ENCODE results near the gene DCN. TPM values are rescaled to one million over a fixed set of nuclear protein-coding genes. Genes with fewer than 3 reads are reported as not detected.

Gene DCN
- total RNA-seq, 2 donors from 2014 or later, result not detected

DNA sequence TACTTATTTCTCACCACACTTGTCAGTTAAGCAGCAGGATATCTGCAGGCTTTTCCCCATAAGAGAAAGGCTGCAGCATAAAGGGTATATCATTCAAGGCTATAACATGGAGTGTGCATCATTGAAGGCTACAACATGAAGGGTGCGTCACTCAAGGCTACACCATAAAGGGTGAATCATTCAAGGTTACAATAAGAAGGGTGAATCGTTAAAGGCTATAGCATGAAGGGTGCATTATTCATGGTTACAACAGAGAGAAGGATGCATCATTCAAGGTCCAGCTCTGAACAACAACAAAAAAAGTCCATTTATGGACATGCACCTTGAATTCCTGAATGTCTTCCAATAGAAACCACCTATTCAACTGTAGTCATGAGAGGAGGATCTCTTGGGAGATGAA lies 38.6 kb downstream of the DCN start:
- Mint-ChIP-seq H3K4me3 (no peak overlapping the region), H3K27ac (no peak overlapping the region), H3K36me3 (ENCODE audit: low read depth) (no peaks in the 10 kb centered on the region), H3K4me1 (no peaks in the 10 kb centered on the region), H3K27me3 (peaks cover 6% of the 10 kb centered on the region)
- ATAC-seq (no peak), DNase-seq (no peak)
- H3K9me3 ChIP-seq (ENCODE audit: control insufficient read depth, low read length, poor library complexity, severe bottlenecking), result no peaks in the 10 kb centered on the region

DNA sequence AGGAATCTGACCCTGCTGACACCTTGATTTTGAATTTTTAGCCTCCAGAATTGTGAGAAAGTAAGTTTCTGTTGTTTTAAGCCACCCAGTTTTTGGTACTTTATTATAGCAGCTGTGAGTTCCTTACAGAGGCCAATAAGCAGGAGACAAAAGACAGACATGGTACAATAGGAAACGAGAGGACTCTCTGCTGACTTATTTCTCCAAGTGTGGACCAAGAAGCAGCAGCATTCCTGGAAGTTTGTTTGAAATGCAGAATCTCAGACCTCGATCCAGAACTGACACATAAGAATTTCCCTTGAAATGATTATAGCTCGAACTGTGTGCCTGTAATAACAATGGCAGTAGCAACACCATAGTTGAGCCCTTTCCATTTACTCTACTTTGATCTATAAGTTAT lies 39.4 kb downstream of the DCN start:
- Mint-ChIP-seq H3K4me3 (no peak overlapping the region), H3K27ac (no peak overlapping the region), H3K36me3 (ENCODE audit: low read depth) (no peaks in the 10 kb centered on the region), H3K4me1 (no peaks in the 10 kb centered on the region), H3K27me3 (peaks cover 6% of the 10 kb centered on the region)
- no peaks in the 10 kb centered on the region for H3K9me3 ChIP-seq (ENCODE audit: control insufficient read depth, low read length, poor library complexity, severe bottlenecking)
- DNase-seq (no peak), ATAC-seq (no peak)

DNA sequence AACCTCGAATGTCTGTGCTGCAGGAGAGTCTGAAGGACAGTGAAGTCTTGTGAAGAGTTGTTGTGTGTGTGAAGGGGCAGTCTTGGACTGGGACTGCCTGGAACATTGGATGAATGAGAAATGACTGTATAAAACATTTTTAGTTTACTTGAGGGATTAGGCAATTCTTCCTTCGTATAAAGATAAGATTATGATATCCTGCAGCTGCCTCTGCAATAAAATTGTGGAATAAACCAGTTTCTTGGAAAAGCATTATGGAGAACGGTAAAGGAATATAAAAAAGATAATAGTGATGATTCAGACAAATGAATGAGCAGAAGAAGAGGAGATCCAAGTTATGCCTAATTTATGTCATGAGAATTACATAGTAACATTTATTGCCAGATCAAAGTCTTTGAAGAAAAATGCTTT lies 40.4 kb downstream of the DCN start:
- Mint-ChIP-seq H3K27ac (no peak overlapping the region), H3K27me3 (peaks cover 6% of the 10 kb centered on the region), H3K36me3 (ENCODE audit: low read depth) (no peaks in the 10 kb centered on the region), H3K4me3 (no peak overlapping the region), H3K4me1 (no peaks in the 10 kb centered on the region)
- no peak for ATAC-seq
- no peak for DNase-seq
- no peaks in the 10 kb centered on the region for H3K9me3 ChIP-seq (ENCODE audit: control insufficient read depth, low read length, poor library complexity, severe bottlenecking)

DNA sequence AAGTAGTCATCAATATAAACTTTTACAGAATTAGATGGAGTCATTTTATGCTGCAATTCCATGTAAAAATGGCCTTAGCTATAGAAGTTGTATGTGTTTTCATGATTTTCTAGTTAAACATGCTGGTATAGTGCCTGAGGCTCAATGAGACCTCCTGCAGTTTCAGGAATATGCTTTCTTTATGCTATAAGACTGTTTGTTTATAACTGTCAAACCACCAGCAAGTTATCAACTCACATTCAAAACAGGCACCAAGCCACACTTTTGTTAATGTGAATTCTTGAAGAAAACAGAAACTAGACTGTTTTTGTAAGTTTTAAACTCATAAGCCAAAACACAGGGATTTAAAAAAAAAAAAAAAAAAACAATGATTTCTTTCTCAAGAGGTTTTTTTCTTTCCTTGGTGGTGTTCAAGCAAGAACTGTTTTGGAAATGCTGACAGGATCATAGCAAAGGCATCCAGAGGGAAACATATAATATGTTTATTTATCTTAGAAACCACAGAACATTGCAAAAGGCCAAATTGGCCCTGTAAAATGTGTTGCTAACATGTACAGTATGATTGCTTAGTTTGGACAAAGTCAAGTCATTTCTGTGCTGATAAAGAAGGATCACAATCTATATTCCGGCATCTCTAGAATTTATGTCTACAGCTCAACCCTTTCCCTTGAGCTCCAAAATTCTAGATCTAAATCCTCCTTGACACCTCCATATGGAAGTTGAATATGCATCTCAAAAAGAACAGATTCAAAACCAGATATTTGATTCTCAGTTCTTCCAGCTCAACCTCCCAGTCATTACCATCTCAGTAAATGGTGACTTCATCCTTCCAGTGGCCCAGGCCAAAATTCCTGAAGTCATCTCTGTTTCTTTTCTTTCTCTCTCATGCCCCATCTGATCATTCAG lies 42.3 kb downstream of the DCN start:
- H3K27ac Mint-ChIP-seq, result no peak overlapping the region
- peaks cover 6% of the 10 kb centered on the region for H3K27me3 Mint-ChIP-seq
- no peak overlapping the region for H3K4me3 Mint-ChIP-seq
- H3K9me3 ChIP-seq (ENCODE audit: control insufficient read depth, low read length, poor library complexity, severe bottlenecking), result no peaks in the 10 kb centered on the region
- no peak for ATAC-seq
- DNase-seq, result no peak
- H3K4me1 Mint-ChIP-seq, result no peaks in the 10 kb centered on the region
- no peaks in the 10 kb centered on the region for H3K36me3 Mint-ChIP-seq (ENCODE audit: low read depth)

DNA sequence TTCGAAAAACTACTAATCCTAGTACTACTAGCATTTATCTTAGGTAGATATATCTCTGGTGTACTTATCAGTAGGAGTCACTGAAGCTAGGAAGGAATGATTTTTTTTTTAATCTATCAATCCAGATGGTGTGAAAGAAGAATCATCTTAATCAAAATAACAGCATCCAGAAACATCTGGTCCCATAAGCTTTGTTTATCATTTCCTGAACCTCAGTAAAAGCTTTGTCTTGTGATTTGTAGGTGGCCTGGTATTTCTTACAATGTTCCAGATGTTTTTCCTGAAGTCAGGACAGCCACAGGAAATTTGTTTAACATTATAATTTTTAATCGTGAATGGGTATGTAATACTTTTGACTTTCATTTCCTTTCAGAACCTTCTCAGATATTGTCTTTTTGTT lies 43.3 kb downstream of the DCN start:
- no peaks in the 10 kb centered on the region for H3K9me3 ChIP-seq (ENCODE audit: control insufficient read depth, low read length, poor library complexity, severe bottlenecking)
- H3K27me3 Mint-ChIP-seq, result peaks cover 6% of the 10 kb centered on the region
- DNase-seq, result no peak
- H3K4me3 Mint-ChIP-seq, result no peak overlapping the region
- H3K36me3 Mint-ChIP-seq (ENCODE audit: low read depth), result no peaks in the 10 kb centered on the region
- no peaks in the 10 kb centered on the region for H3K4me1 Mint-ChIP-seq
- ATAC-seq, result no peak
- H3K27ac Mint-ChIP-seq, result no peak overlapping the region

DNA sequence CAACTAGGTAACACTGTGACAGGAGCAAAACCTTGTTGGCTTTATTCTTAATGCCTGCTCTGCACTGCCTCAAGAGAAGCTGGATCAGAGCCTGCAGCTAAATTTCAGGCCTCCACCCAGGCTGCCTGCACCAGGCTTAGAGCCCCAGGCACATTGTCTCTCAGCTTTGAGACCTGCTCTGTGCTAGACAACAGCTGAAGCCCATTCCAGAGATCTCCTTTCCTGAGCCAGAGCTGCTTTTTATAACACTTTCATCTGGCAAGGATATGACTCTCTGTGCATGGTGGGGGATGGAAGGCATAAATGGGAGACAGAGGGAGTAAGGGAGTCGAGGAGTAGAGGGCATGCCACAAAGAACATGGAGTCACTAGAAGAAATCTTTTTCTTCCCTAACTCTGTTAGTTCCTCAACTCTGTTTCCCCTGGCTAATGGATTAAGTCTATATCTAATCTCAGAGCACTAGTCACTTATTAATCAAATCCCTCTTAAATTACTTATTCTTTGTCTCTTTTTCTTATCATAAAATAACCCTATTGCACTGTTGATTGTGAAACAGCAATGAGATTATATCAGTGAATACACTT lies 44.2 kb downstream of the DCN start:
- Mint-ChIP-seq H3K4me1 (no peaks in the 10 kb centered on the region), H3K27ac (no peak overlapping the region), H3K36me3 (ENCODE audit: low read depth) (no peaks in the 10 kb centered on the region), H3K27me3 (peaks cover 6% of the 10 kb centered on the region), H3K4me3 (no peak overlapping the region)
- no peaks in the 10 kb centered on the region for H3K9me3 ChIP-seq (ENCODE audit: control insufficient read depth, low read length, poor library complexity, severe bottlenecking)
- ATAC-seq, result no peak
- DNase-seq, result no peak

DNA sequence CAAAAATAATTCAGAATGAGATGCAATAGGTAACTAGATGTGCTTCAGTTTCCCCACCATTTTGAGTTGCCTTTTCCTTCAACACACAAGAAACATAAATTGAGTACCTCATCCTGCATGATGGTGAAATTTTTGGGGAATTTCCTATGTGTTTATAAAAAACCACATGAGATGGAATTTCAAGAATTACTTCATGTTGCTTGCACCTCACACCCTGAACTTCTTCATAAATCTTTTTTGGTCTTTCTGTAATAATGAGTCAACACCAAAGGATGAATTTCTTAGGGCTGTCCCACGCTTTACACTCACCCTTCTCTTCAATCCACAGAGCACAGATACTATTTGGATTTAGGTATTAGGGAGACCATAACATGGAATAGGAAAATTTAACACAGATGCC lies 48.7 kb downstream of the DCN start:
- ATAC-seq, result no peak
- Mint-ChIP-seq H3K4me3 (no peak overlapping the region), H3K4me1 (no peaks in the 10 kb centered on the region), H3K36me3 (ENCODE audit: low read depth) (no peaks in the 10 kb centered on the region), H3K27me3 (no peaks in the 10 kb centered on the region), H3K27ac (no peak overlapping the region)
- no peaks in the 10 kb centered on the region for H3K9me3 ChIP-seq (ENCODE audit: control insufficient read depth, low read length, poor library complexity, severe bottlenecking)
- DNase-seq, result no peak

DNA sequence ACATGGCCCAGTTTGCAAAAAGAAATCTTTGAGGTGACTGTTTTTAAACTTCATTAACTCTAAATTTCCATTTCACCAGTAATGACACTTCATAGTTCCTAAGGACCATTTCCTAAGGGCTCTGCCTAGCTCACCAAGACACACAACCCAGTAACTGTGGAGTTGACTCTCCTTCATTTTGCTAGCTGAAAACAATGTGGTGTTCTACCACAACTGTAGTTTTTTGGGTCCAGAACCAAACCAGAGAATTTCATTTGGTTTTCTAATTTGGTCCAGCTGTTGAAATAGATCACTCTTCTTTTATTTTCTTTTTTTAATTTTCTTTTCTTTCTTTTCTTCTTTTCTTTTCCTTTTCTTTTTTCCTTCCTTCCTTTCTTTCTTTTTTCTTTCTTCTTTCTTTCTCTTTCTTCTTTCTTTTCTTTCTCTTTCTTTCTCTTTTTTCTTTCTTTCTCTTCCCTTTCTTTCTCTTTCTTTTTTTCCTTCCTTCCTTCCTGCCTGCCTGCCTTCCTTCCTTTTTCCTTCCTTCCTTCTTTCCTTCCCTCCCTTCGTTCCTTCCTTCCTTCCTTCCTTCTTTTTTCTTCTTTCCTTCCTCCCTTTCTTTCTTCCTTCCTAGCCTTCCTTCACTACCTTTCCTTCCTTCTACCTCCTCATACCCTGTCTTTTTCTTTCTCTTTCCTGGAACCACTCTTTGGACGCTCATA lies 52.8 kb downstream of the DCN start:
- Mint-ChIP-seq H3K36me3 (ENCODE audit: low read depth) (no peaks in the 10 kb centered on the region), H3K27me3 (no peaks in the 10 kb centered on the region), H3K27ac (no peak overlapping the region), H3K4me3 (no peak overlapping the region), H3K4me1 (no peaks in the 10 kb centered on the region)
- DNase-seq (no peak), ATAC-seq (no peak)
- H3K9me3 ChIP-seq (ENCODE audit: control insufficient read depth, low read length, poor library complexity, severe bottlenecking), result no peaks in the 10 kb centered on the region

DNA sequence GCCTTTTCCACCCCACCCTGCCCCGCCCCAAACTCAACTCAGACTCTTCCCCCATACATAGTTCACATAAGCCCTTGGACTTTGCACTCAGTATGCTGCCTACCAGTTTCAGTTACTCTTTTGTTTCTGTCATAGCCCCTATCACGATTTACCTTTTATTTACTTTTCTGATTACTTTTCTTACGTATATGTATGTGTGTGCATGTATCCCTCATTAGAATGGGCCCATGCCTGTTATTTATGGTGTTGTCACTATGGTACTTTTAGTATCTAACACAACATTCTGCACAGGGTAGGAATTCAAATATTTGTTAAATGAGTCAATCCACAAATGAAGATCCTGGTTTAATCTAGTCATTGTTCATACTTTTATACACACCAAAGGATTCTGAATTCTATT lies 54.9 kb downstream of the DCN start:
- no peaks in the 10 kb centered on the region for H3K27me3 Mint-ChIP-seq
- no peak for ATAC-seq
- no peaks in the 10 kb centered on the region for H3K36me3 Mint-ChIP-seq (ENCODE audit: low read depth)
- H3K27ac Mint-ChIP-seq, result no peak overlapping the region
- H3K9me3 ChIP-seq (ENCODE audit: control insufficient read depth, low read length, poor library complexity, severe bottlenecking), result no peaks in the 10 kb centered on the region
- no peaks in the 10 kb centered on the region for H3K4me1 Mint-ChIP-seq
- H3K4me3 Mint-ChIP-seq, result no peak overlapping the region
- DNase-seq, result no peak

DNA sequence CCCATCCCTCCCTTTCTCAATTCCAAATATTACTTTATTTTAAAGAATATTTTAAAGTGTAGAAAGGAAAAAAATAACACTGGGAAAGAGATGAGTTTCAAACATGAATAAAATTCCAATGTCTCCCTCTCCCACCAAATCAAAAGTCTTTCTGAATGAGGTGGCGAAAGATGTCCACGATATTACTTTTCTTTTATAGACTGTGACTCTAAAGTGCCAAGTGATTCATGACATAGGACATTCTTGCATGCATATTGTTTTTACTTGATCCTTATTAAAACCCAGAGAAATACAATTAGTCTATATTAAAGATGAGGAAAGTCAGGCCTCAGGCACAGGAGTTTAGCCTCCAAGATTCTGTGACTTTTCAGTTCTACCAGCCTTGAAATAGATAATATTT lies 55.3 kb downstream of the DCN start:
- no peaks in the 10 kb centered on the region for H3K9me3 ChIP-seq (ENCODE audit: control insufficient read depth, low read length, poor library complexity, severe bottlenecking)
- no peak overlapping the region for H3K4me3 Mint-ChIP-seq
- no peak overlapping the region for H3K27ac Mint-ChIP-seq
- ATAC-seq (no peak), DNase-seq (no peak)
- H3K36me3 Mint-ChIP-seq (ENCODE audit: low read depth), result no peaks in the 10 kb centered on the region
- H3K4me1 Mint-ChIP-seq, result no peaks in the 10 kb centered on the region
- no peaks in the 10 kb centered on the region for H3K27me3 Mint-ChIP-seq

DNA sequence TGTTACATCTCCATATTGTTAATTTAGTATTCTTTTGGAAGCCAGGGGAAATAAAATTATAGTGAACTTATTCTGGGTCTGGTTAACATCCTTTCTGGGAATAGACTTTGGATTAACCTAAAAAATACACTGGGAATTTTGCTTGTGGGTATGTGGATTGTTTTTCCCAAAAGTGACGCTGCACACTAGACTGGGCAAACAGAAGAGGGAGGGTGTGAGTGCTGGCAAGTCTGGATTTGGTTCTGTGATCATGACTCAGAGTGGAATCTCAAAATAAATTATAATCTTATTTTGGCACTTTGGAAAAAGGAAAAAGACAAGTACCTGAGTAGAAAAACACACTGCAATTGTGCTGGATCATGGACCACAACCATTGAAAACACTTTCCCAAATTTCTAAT lies 56.1 kb downstream of the DCN start:
- ATAC-seq, result no peak

DNA sequence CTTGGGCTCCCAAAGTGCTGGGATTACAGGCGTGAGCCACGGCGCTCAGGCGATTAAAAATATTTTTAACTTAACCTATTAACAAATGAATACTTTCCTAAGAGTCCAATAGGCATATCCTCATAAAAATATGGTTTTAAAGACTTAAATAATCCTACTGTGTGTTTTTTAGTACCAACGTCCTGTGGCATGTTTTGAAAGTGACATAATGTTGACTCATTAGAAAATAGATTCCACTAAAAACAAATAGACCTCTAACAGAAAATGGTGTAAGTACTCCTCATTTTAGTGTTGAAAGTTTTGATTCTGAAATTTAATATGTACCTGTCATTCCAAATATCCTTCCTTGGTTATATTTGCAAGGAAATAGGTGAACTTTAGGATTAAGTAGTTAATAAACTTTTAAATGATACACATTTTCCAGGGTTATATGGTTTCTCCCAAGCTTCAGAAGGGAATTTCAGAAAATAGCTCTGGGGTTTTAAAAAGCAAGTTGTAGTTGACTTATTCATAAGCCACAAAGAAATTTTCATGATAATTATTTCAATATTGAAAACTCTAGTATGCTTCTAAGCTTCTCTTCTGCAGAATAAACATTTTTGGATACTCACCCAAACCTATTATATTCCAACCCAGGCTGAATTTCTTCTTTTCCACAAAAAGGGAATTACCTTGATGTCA lies 59.2 kb downstream of the DCN start:
- no peak overlapping the region for H3K27ac Mint-ChIP-seq
- no peak for ATAC-seq
- H3K4me3 Mint-ChIP-seq, result no peak overlapping the region
- H3K27me3 Mint-ChIP-seq, result no peaks in the 10 kb centered on the region
- H3K36me3 Mint-ChIP-seq (ENCODE audit: low read depth), result no peaks in the 10 kb centered on the region
- H3K4me1 Mint-ChIP-seq, result no peaks in the 10 kb centered on the region
- DNase-seq, result no peak
- H3K9me3 ChIP-seq (ENCODE audit: control insufficient read depth, low read length, poor library complexity, severe bottlenecking), result no peaks in the 10 kb centered on the region

More for the DNA sequence above, 56.1 kb downstream of the DCN start:
- no peaks in the 10 kb centered on the region for H3K27me3 Mint-ChIP-seq
- no peaks in the 10 kb centered on the region for H3K4me1 Mint-ChIP-seq
- H3K36me3 Mint-ChIP-seq (ENCODE audit: low read depth), result no peaks in the 10 kb centered on the region
- no peaks in the 10 kb centered on the region for H3K9me3 ChIP-seq (ENCODE audit: control insufficient read depth, low read length, poor library complexity, severe bottlenecking)
- no peak overlapping the region for H3K4me3 Mint-ChIP-seq
- no peak for DNase-seq
- H3K27ac Mint-ChIP-seq, result no peak overlapping the region

DNA sequence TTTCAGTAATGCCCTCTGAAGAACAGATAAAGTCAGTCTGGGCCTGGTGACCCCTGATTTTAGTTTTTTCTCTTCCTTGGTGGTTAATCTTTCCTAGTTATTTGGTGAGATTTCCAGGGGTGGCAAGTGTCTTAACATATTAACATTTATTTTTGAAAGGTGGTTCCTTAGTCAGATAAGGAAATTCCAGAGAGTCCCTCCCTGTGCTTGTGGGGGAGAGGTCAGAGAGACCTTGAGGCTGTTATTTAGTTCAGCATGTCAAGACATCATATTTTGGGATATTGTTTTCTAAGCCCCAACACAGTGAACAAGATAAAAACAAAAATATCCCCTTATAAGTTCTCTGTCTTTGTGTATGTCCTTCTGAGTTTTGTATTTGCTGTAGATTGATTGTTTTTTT lies 61.8 kb downstream of the DCN start:
- Mint-ChIP-seq H3K27ac (no peak overlapping the region), H3K4me3 (no peak overlapping the region), H3K36me3 (ENCODE audit: low read depth) (no peaks in the 10 kb centered on the region), H3K27me3 (no peaks in the 10 kb centered on the region), H3K4me1 (no peaks in the 10 kb centered on the region)
- no peak for ATAC-seq
- no peaks in the 10 kb centered on the region for H3K9me3 ChIP-seq (ENCODE audit: control insufficient read depth, low read length, poor library complexity, severe bottlenecking)
- no peak for DNase-seq
